Measurements from ENCODE around the gene AIG1.

DNA sequence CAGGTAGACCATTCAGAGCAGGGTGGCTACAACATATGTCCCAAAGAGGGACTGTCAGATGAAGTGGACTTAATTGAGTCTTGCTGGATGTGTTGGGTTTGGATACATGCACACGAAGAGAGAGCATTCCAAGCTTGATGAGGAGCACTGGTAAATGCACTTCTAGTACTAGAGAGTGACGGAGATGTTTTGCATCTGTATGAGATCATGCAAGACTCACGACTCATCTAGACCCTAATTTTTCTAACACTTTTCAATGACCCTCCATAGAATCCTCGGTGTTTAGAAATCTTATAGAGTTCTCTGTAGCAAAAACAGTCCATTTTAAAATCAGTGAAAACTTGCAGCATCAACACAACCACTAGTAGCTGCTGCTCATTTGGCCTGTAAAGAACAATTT, 4.8 kb upstream of the AIG1 start:
- TF ChIP-seq, protein P1, sequence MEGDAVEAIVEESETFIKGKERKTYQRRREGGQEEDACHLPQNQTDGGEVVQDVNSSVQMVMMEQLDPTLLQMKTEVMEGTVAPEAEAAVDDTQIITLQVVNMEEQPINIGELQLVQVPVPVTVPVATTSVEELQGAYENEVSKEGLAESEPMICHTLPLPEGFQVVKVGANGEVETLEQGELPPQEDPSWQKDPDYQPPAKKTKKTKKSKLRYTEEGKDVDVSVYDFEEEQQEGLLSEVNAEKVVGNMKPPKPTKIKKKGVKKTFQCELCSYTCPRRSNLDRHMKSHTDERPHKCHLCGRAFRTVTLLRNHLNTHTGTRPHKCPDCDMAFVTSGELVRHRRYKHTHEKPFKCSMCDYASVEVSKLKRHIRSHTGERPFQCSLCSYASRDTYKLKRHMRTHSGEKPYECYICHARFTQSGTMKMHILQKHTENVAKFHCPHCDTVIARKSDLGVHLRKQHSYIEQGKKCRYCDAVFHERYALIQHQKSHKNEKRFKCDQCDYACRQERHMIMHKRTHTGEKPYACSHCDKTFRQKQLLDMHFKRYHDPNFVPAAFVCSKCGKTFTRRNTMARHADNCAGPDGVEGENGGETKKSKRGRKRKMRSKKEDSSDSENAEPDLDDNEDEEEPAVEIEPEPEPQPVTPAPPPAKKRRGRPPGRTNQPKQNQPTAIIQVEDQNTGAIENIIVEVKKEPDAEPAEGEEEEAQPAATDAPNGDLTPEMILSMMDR (IDR thresholded peaks at IDR 0.05; ENCODE audit: poor library complexity) = no peak
- TF ChIP-seq EZH2 (IDR thresholded peaks at IDR 0.05; ENCODE audit: borderline replicate concordance) (no peak), EZH2phosphoT487 (IDR thresholded peaks at IDR 0.05; ENCODE audit: low read depth, severe bottlenecking, unreplicated experiment) (no peak)

Measured in hepatocyte (in vitro differentiated cells).